ENCODE data around the gene CEP85.
A peak's percentile ranks its signal among the peaks of the same experiment; 100 is the strongest.

The CEP85 gene, protein sequence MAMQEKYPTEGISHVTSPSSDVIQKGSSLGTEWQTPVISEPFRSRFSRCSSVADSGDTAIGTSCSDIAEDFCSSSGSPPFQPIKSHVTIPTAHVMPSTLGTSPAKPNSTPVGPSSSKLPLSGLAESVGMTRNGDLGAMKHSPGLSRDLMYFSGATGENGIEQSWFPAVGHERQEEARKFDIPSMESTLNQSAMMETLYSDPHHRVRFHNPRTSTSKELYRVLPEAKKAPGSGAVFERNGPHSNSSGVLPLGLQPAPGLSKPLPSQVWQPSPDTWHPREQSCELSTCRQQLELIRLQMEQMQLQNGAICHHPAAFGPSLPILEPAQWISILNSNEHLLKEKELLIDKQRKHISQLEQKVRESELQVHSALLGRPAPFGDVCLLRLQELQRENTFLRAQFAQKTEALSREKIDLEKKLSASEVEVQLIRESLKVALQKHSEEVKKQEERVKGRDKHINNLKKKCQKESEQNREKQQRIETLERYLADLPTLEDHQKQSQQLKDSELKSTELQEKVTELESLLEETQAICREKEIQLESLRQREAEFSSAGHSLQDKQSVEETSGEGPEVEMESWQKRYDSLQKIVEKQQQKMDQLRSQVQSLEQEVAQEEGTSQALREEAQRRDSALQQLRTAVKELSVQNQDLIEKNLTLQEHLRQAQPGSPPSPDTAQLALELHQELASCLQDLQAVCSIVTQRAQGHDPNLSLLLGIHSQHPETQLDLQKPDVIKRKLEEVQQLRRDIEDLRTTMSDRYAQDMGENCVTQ

DNA sequence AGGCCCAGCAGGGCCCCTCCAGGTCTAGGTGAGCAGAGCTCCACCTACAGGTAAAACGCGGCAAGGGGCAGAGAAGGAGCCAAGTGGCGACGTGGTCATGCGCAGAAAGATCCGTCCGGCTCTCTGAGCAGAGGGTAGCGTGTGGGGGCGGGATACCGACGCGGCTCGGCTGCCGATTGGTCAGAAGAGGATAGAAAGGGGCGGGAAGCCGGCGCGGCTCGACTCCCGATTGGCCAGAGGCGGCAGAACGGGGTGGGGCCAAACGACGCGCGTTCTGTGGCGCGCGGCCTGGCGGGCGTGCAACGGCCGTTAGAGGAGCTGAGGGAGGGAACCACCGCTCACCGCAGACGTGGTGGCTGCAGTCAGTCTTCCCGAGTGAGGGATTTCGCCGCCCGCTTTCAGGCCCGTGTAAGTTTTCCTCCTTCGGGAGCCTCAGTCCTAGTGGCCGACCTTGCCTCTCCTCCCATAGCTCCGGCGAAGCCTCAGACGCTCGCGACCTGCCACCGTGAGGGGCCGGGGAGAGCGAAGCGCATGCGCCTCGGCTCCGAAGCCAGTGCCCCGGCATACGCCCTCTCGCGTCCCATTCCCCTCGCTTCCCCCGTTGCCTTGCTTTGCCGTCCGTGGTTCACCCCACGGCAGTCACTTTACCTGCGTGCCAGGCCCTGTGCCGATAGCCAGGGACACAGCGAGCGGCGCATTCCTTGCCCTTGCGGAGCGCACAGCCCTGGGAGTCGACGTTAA, at the start of gene CEP85:
Gene CEP85, plus strand, starts transcription at position 298 of the 741 bp plus-strand sequence. CDS start 5,584 bp downstream, outside the sequence.
- peak; percentile 96 for DNase-seq (ENCODE audit: low spot score)

DNA sequence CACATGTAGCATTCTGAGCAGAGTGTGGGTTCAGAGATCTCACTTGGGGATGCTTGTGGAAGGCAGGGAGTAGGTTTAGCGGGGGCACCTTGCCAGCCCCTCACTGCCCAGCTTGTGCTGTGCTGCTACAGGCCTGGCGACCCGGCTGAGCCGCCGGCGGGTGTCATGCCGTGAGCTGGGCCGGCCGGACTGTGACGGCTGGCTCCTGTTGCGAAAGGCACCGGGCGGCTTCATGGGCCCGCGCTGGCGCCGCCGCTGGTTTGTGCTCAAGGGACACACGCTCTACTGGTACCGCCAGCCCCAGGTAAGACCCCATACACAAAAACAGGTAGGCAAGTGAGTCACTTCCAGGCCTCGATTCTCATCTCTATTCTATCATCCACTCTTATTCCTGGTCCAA, 49.1 kb upstream of the CEP85 start:
- no peak for DNase-seq (ENCODE audit: low spot score)

DNA sequence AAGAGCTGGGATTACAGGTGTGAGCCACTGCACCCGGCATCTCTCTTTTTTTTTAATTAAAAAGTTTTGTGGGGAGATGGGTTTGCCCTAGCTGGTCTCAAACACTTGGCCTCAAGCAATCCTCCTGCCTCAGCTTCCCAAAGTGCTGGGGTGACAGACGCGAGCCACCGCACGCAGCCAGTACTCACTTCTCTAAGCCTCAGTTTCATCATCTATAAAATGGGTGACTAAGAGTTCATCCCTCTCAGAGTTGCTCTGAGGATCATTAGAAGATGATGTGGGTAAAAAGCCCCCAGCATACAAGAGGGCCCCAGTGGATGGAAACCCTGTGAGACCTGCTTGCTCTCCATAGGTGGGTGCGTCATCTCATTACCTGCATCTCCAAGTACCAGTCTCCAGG, 46.1 kb upstream of the CEP85 start:
- DNase-seq (ENCODE audit: low spot score), result no peak

DNA sequence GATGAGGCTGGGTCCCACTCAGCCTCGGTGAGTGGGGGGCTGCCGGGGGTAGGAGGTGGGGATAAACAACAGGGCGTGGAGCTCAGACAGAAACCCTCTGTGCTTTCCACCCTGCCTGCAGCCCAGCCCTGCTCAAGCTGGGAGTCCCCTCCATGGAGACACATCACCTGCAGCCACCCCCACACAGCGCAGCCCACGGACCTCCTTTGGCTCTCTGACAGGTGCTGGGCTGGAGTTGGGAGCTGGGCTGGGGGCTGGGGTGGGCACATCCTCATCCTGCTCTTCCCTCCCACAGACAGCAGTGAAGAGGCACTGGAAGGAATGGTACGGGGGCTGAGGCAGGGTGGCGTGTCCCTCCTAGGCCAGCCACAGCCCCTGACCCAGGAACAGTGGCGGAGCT, 45.5 kb upstream of the CEP85 start:
- DNase-seq (ENCODE audit: low spot score), result no peak

DNA sequence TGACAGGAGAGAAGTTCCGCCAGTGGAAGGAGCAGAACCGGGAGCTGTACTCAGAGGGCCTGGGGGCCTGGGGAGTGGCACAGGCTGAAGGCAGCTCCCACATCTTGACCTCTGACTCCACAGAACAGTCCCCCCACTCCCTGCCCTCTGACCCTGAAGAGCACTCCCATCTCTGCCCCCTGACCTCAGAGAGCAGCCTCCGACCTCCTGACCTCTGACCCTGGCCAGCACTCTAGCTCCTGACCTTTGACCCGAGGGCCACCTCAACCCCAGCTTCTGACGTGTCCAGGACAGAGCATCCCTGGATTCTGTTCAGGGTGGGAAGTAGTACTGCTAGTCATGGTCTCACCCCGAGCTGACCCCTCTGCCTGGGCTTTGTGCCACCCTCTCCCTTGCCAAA, 44.7 kb upstream of the CEP85 start:
- no peak for DNase-seq (ENCODE audit: low spot score)

DNA sequence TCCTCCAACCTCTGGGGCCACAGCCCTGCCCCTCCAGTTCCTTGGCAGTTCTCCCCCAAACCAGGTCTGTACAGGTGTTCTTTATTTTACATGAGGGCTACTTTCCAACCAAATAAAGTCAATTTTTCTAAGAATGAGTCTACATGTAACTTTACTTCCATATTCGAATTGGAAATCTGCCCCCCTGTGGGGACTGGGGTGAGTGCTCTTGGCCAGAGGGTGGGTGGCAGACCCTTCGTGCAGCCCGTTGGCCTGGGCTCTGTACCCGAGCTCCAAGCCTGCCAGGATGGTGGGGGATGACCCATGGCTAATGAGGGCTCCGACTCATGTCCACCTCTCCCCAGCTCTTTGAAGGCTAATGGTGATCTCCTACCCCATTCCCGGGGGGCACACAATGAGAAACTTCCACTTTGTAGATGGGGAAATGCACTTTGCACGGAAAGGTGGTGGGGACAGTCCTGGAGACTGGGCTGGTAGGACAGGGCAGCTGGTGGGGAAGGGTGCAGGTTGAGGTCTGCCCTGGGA, 44.2 kb upstream of the CEP85 start:
- no peak for DNase-seq (ENCODE audit: low spot score)

DNA sequence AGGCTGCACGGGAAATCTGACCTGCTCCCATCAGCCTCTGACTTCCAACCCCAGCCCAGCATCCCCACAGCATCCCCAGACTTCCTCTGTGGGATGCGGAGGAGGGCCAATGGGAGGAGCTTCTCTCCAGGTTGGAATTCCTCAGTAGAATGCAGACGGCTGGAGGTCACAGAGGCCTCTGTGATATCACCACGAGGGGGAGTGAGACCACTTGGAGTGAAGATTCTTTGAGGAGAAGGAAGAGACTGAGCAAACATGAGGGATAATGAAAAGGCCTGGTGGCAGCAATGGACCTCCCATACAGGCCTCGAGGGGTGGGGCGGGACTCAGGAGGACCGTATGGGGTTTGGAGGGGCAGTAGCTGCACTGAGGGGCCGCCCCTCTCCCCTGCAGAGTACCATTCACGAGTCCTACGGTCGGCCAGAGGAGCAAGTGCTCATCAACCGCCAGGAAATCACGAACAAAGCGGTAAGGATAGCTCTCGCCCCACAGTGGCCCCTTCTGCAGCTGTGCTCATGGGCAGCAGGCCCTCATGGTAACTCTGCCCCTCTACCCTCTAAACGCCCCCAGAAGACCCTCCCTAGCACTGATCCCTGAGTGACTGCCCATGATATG, 43.5 kb upstream of the CEP85 start, which contains the start of gene CATSPER4:
Gene CATSPER4, plus strand, starts transcription at position 230 of the 615 bp plus-strand sequence. Its CDS starts 26 bp downstream, at position 256.
- peak; percentile 22 for DNase-seq (ENCODE audit: low spot score)

DNA sequence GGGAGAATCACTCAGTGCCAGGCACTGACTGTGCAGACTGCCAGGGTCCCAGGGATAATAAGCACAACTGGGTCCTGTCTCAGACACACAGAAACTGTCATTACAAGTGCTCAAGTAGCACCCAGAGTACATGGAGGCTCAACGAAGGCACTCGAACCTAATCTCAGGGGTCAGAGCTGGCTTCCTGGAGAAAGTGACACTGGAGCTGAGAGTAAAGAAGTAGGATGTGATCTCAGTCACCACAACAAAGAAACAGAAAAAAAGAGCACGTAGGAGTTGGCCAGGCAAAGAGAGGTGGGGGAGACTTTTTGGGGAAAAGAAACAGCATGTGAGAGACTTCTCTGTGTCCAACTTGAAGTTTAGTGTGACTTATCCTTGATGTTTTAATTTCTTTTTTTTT, 42.3 kb upstream of the CEP85 start:
- no peak for DNase-seq (ENCODE audit: low spot score)

DNA sequence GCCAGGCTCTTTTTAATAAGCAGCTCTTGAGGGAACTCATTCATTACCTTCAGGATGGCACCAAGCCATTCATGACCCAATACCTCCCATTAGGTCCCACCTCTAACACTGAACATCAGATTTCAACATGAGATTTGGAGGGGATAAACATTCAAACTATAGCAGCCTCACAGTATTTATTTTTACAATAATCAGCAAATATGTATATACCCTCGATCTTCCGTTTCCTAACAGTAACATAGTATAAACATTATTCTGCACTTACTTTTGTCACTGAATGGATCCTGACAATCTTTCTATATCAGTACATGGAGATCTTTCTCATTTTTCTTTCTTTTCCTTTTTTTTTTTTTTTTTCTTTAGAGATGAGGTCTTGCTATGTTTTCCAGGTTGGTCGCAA, 38.2 kb upstream of the CEP85 start:
- DNase-seq (ENCODE audit: low spot score), result no peak

DNA sequence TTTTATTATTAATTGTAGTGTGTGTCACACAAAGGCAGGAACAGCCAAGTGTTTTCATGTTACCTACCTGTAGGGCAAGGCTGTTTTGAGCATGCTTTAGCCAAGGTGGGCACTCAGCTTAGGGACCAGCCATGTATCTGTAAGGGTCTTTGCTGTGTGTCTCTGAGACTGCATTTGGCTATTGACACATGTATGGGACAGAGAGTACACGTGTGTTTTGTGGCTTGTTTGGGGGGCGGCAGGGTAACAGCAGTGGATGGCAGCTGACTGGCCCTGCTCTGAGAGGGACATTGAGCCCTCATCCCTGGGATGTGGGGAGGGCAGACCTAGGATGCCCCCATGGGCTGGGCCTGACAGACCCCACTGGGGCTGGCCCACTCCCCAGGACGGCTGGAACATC, 36.7 kb upstream of the CEP85 start:
- no peak for DNase-seq (ENCODE audit: low spot score)

DNA sequence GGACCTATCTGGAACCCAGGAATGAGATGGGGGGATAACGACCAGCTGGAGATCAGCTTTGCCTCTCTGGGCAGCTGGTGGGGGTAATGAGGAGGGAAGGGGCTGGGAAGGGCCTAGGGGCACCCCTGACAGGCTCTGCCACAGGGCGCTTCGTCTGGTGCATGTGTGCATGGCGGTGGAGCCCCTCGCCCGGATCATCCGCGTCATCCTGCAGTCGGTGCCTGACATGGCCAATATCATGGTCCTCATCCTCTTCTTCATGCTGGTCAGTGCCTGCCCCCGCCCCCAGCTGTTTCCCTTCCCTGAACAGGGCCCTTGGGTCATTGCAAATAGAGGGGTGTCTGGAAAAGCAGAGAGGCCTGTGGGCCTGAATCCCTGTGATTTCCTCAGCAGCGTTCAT, 36.2 kb upstream of the CEP85 start:
- DNase-seq (ENCODE audit: low spot score), result no peak

DNA sequence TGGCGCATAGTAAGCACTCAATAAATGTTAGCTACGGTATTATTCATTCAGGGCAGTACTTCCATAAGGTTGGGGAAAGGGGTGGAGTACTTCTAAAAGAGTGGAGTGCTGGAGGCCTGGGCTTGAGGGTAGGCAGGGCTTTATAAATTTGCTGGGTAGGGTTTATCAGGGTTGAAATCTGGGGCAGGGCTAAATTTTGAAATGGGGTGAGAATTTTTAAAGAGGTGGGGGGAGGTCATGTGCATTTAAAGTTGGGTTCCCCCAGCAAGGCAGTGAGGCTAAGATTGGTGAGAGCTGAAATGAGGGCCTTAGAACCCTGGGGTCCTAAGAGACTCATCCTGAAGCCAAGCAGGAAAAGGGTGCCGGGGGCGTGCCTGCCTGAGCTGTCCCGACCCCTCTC, 33.6 kb upstream of the CEP85 start:
- no peak for DNase-seq (ENCODE audit: low spot score)

DNA sequence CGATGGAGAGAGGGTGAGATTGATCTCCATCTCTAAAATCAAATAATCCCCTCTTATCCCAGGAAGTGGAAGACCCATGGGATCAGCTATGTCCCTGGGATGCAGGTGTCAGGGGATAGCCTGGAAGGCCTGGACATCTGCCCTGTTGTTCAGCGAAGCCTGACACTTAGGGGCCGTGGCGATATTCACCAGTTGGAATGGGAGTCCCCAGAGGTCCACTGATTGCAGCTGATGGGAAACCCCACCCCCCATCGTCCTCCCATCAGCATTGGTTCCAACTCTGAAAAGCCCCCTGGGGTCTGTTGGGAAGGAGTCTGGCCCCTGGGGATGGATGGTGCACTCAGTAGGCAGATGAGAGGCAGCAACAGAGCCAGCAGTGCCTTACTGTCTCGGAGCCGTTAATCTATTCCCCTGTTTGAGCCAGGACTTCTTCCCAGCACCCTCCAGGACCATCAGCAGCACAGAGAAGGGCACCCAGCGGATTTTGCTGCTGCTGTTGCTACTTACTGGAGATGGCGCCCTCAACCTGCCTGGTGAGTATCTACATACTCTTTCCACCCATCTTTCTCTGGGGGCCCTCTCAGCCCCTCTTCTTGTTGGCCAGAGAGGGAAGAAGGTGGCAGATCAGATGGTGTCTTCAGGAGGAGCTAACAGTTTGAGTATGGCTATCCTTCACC, 30.2 kb upstream of the CEP85 start:
- DNase-seq (ENCODE audit: low spot score), result no peak

DNA sequence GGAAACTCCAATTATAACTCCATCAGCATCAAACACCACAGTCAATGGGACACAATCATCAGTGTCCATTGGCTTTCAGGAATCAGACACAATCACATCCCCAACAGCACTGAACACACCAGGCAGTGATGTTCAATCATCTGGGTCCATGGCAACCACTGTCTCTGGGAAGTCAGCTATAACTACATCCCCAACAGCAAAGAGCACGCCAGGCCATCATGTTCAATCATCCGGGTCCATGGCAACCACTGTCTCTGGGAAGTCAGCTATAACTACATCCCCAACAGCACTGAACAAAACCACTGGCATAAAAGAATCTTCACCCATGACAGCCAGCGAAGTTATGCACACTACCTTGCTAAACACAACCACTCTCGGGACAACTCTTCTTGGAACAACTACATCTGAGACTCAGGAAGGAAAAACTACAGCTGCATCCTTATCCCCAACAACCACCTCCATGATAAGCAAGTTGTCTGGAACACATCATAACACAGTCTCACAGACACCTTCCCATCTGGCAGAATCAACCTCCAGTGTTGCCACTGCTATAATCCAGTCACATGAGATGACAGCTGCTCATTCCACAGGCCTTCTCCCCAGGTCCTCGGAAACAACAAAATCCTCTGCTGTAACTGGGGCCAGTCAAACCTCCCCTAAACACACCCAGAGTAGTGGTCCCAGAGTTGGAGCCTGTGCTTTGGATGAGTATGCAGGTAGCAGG, 23.7 kb upstream of the CEP85 start:
- DNase-seq (ENCODE audit: low spot score), result no peak

DNA sequence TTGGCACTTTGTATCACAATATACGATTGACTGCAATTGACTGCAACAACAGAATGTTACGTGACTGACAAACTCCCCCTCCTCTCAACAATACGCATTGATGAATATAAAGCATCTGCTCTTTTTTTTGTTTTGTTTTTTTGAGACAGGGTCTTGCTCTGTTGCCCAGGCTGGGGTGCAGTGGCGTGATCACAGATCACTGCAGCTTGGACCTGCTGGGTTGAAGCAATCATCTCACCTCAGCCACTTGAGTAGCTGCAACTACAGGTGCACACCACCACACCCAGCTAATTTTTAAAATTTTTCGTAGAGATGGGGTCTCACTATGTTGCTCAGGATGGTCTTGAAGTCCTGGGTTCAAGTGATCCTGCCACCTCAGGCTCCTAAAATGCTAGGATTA, 21.3 kb upstream of the CEP85 start:
- no peak for DNase-seq (ENCODE audit: low spot score)

DNA sequence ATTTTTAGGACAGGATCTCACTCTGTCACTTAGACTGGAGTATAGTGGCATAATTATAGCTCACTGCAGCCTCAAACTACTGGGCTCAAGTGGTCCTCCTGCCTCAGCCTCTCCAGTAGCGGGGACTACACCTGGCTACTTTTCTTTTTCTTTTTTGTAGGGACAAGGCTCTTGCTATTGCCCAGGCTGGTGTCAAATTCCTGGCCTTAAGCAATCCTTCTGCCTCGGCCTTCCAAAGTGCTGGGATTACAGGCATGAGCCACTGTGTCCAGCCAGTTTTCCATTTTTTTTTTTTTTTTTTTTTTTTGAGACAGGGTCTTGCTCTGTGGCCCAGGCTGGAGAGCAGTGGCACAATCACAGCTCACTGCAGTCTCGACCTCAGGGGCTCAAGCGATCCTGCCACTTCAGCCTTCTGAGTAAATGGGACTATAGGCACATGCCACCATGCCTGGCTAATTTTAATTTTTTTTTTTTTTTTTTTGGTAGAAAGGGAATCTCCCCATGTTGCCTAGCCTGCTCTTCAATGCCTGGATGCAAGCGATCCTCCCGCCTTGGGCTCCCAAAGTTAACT, 20.6 kb upstream of the CEP85 start:
- no peak for DNase-seq (ENCODE audit: low spot score)

DNA sequence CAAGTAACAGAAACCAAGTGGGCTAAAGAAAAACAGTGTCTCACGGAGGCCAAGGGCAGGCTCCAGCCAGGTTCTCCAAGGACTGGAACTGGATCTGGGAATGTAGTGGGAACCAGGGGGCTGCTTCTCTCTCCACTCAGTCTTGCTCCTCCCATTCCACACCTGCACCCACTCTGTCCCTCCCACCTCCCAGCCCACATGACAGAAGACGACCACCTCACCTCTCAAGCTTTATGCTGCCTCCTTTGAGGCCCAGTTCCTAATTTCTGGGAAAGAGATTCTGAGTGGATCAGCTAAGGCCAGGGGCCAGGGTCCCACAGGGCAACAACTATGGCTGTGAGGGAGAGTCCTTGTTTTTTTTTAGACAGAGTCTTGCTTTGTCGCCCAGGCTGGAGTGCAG, 18.8 kb upstream of the CEP85 start:
- no peak for DNase-seq (ENCODE audit: low spot score)

DNA sequence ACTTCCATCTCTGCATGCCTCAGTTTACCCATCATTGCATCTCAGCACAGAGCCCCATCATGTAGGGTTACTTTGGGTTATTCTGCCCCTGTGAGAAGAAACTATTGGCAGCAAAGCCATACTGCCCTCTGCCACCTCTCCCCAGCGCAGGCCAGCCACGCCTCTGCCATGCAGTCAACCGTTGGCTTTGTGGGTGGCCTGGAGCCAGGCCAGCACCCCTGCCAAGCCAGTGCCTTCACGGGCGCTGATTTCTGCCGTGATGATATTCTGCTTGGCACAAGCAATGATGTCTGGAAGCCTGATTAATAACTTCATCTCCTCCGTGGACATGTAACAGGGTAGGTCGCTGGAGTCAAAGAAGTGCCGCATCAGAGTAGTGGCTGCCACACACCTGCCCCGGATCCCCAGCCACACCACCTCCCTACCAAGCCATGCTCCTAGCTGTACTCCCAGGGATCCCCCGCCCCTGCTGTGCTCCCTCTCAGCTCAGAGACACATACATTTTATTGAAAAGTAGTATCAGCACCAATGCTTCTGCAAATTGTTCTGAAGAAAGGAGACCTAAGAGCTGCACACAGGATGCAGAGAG, 15.0 kb upstream of the CEP85 start:
- DNase-seq (ENCODE audit: low spot score), result no peak

DNA sequence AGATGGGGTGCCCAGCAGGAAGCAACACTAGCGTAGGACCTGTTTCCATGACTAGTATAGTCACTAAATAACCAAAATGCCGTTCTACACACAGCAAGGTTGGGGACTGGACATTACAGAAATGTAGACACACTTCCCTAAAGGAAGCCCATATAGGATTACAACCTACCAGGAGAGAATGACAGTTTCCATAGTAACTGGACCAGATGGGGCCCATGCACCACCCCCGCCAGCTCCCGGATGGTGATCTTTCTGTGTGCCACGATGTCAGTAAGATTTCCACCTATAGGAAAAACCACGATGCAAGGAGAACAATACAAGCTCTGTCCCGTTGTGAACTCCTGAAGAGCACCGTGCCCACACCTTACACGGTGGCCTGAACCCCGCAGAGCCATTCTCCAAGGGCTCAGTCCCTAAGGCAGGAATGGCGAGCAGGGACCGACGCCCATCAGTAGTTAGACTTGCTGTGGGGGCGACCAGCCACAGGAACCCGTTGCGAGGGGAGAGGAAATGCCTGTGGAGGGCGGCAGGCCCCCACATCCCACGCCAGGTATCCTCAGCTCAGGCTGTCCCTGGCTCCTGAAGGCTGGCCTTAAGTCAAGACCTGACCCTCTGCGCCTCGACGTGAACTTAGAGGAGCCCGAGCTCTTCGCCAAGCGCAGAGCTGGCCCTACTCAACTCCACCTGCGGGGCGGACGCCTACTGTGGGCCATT, 13.6 kb upstream of the CEP85 start:
- no peak for DNase-seq (ENCODE audit: low spot score)
